ENCODE data around the gene TDP1. TPM values are rescaled to one million over a fixed set of nuclear protein-coding genes. Genes with fewer than 3 reads are reported as not detected.
A peak's percentile ranks its signal among the peaks of the same experiment; 100 is the strongest.

TDP1 gene
- total RNA-seq, 3 donors from 2014 or later: 71.8 to 84.9 (median 72.9) TPM

GRCh38 chr14:89957376-89957775 lies 1.6 kb downstream of the TDP1 start:
- H3K36me3 Mint-ChIP-seq (ENCODE audit: insufficient read depth): peaks cover 18% of the 10 kb centered on the region
- ATAC-seq (no peak), DNase-seq (no peak)
- no peaks in the 10 kb centered on the region for H3K27me3 Mint-ChIP-seq (ENCODE audit: low read depth)
- peak overlapping the region; percentile 94 for H3K4me3 Mint-ChIP-seq
- no peaks in the 10 kb centered on the region for H3K9me3 Mint-ChIP-seq
- peaks cover 61% of the 10 kb centered on the region for H3K4me1 Mint-ChIP-seq (ENCODE audit: low read depth)

GRCh38 chr14:89957791-89958190 lies 2.1 kb downstream of the TDP1 start:
- peak overlapping the region; percentile 94 for H3K4me3 Mint-ChIP-seq
- ATAC-seq (no peak), DNase-seq (no peak)
- no peaks in the 10 kb centered on the region for H3K27me3 Mint-ChIP-seq (ENCODE audit: low read depth)
- no peaks in the 10 kb centered on the region for H3K9me3 Mint-ChIP-seq
- H3K36me3 Mint-ChIP-seq (ENCODE audit: insufficient read depth): peaks cover 18% of the 10 kb centered on the region
- peaks cover 61% of the 10 kb centered on the region for H3K4me1 Mint-ChIP-seq (ENCODE audit: low read depth)

- DNase-seq (no peak), ATAC-seq (no peak)
- H3K27me3 Mint-ChIP-seq (ENCODE audit: low read depth): no peaks in the 10 kb centered on the region
- no peak overlapping the region for H3K4me3 Mint-ChIP-seq
- no peaks in the 10 kb centered on the region for H3K9me3 Mint-ChIP-seq
- H3K4me1 Mint-ChIP-seq (ENCODE audit: low read depth): peaks cover 64% of the 10 kb centered on the region
- peaks cover 30% of the 10 kb centered on the region for H3K36me3 Mint-ChIP-seq (ENCODE audit: insufficient read depth)
Observed at GRCh38 chr14:89958966-89959365, 3.2 kb downstream of the TDP1 start.

GRCh38 chr14:89959853-89960445 lies 4.2 kb downstream of the TDP1 start:
- no peak for DNase-seq
- ATAC-seq: peak; percentile 20 to 24
- H3K9me3 Mint-ChIP-seq: no peaks in the 10 kb centered on the region
- peaks cover 37% of the 10 kb centered on the region for H3K36me3 Mint-ChIP-seq (ENCODE audit: insufficient read depth)
- H3K27me3 Mint-ChIP-seq (ENCODE audit: low read depth): no peaks in the 10 kb centered on the region
- H3K4me3 Mint-ChIP-seq: peak overlapping the region; percentile 36
- peaks cover 58% of the 10 kb centered on the region for H3K4me1 Mint-ChIP-seq (ENCODE audit: low read depth)

GRCh38 chr14:89960914-89961313 lies 5.2 kb downstream of the TDP1 start:
- peaks cover 42% of the 10 kb centered on the region for H3K36me3 Mint-ChIP-seq (ENCODE audit: insufficient read depth)
- no peaks in the 10 kb centered on the region for H3K27me3 Mint-ChIP-seq (ENCODE audit: low read depth)
- no peak for DNase-seq
- no peak overlapping the region for H3K4me3 Mint-ChIP-seq
- H3K9me3 Mint-ChIP-seq: no peaks in the 10 kb centered on the region
- peaks cover 65% of the 10 kb centered on the region for H3K4me1 Mint-ChIP-seq (ENCODE audit: low read depth)
- no peak for ATAC-seq

GRCh38 chr14:89963288-89963978 lies 7.7 kb downstream of the TDP1 start:
- H3K4me1 Mint-ChIP-seq (ENCODE audit: low read depth): peaks cover 45% of the 10 kb centered on the region
- no peak for DNase-seq
- H3K4me3 Mint-ChIP-seq: no peak overlapping the region
- peaks cover 38% of the 10 kb centered on the region for H3K36me3 Mint-ChIP-seq (ENCODE audit: insufficient read depth)
- H3K9me3 Mint-ChIP-seq: no peaks in the 10 kb centered on the region
- ATAC-seq: no peak
- H3K27me3 Mint-ChIP-seq (ENCODE audit: low read depth): no peaks in the 10 kb centered on the region

- no peaks in the 10 kb centered on the region for H3K27me3 Mint-ChIP-seq (ENCODE audit: low read depth)
Observed at GRCh38 chr14:89965839-89966238, 10.1 kb downstream of the TDP1 start.

GRCh38 chr14:89973234-89973823 lies 17.6 kb downstream of the TDP1 start:
- DNase-seq: peak; percentile 45
- peaks cover 38% of the 10 kb centered on the region for H3K36me3 Mint-ChIP-seq (ENCODE audit: insufficient read depth)
- peak in 1 of 2 donors; percentile 69 for ATAC-seq

More at GRCh38 chr14:89965839-89966238, 10.1 kb downstream of the TDP1 start:
- Mint-ChIP-seq H3K9me3 (no peaks in the 10 kb centered on the region), H3K4me1 (ENCODE audit: low read depth) (peaks cover 23% of the 10 kb centered on the region), H3K4me3 (no peak overlapping the region), H3K36me3 (ENCODE audit: insufficient read depth) (peaks cover 44% of the 10 kb centered on the region)
- DNase-seq (no peak), ATAC-seq (no peak)

GRCh38 chr14:89977668-89978067 lies 21.9 kb downstream of the TDP1 start:
- no peak for ATAC-seq
- Mint-ChIP-seq H3K9me3 (no peaks in the 10 kb centered on the region), H3K4me1 (ENCODE audit: low read depth) (no peaks in the 10 kb centered on the region), H3K36me3 (ENCODE audit: insufficient read depth) (peaks cover 39% of the 10 kb centered on the region), H3K4me3 (no peak overlapping the region), H3K27me3 (ENCODE audit: low read depth) (no peaks in the 10 kb centered on the region)
- DNase-seq: no peak

More at GRCh38 chr14:89973234-89973823, 17.6 kb downstream of the TDP1 start:
- no peaks in the 10 kb centered on the region for H3K9me3 Mint-ChIP-seq
- H3K27me3 Mint-ChIP-seq (ENCODE audit: low read depth): no peaks in the 10 kb centered on the region
- no peak overlapping the region for H3K4me3 Mint-ChIP-seq
- H3K4me1 Mint-ChIP-seq (ENCODE audit: low read depth): peaks cover 1% of the 10 kb centered on the region

- Mint-ChIP-seq H3K9me3 (no peaks in the 10 kb centered on the region), H3K4me1 (ENCODE audit: low read depth) (no peaks in the 10 kb centered on the region), H3K4me3 (no peak overlapping the region), H3K27me3 (ENCODE audit: low read depth) (no peaks in the 10 kb centered on the region), H3K36me3 (ENCODE audit: insufficient read depth) (peaks cover 37% of the 10 kb centered on the region)
- no peak for DNase-seq
- ATAC-seq: no peak
Observed at GRCh38 chr14:89978656-89979055, 22.9 kb downstream of the TDP1 start.

- H3K36me3 Mint-ChIP-seq (ENCODE audit: insufficient read depth): peaks cover 54% of the 10 kb centered on the region
- no peaks in the 10 kb centered on the region for H3K27me3 Mint-ChIP-seq (ENCODE audit: low read depth)
- DNase-seq (no peak), ATAC-seq (no peak)
- H3K9me3 Mint-ChIP-seq: no peaks in the 10 kb centered on the region
- H3K4me3 Mint-ChIP-seq: no peak overlapping the region
- H3K4me1 Mint-ChIP-seq (ENCODE audit: low read depth): no peaks in the 10 kb centered on the region
Observed at GRCh38 chr14:89983375-89983774, 27.6 kb downstream of the TDP1 start.

- peaks cover 57% of the 10 kb centered on the region for H3K36me3 Mint-ChIP-seq (ENCODE audit: insufficient read depth)
- ATAC-seq: no peak
- H3K27me3 Mint-ChIP-seq (ENCODE audit: low read depth): no peaks in the 10 kb centered on the region
- DNase-seq: no peak
- H3K9me3 Mint-ChIP-seq: no peaks in the 10 kb centered on the region
- no peaks in the 10 kb centered on the region for H3K4me1 Mint-ChIP-seq (ENCODE audit: low read depth)
- H3K4me3 Mint-ChIP-seq: no peak overlapping the region
Observed at GRCh38 chr14:89986462-89987160, 30.9 kb downstream of the TDP1 start.

- H3K4me3 Mint-ChIP-seq: no peak overlapping the region
Observed at GRCh38 chr14:89987161-89987475, 31.4 kb downstream of the TDP1 start.

GRCh38 chr14:89988787-89989186 lies 33.1 kb downstream of the TDP1 start:
- Mint-ChIP-seq H3K36me3 (ENCODE audit: insufficient read depth) (peaks cover 54% of the 10 kb centered on the region), H3K9me3 (no peaks in the 10 kb centered on the region)

More at GRCh38 chr14:89987161-89987475, 31.4 kb downstream of the TDP1 start:
- ATAC-seq (no peak), DNase-seq (no peak)
- H3K36me3 Mint-ChIP-seq (ENCODE audit: insufficient read depth): peaks cover 54% of the 10 kb centered on the region
- no peaks in the 10 kb centered on the region for H3K4me1 Mint-ChIP-seq (ENCODE audit: low read depth)
- H3K9me3 Mint-ChIP-seq: no peaks in the 10 kb centered on the region
- H3K27me3 Mint-ChIP-seq (ENCODE audit: low read depth): no peaks in the 10 kb centered on the region

More at GRCh38 chr14:89988787-89989186, 33.1 kb downstream of the TDP1 start:
- no peaks in the 10 kb centered on the region for H3K27me3 Mint-ChIP-seq (ENCODE audit: low read depth)
- DNase-seq: no peak
- no peaks in the 10 kb centered on the region for H3K4me1 Mint-ChIP-seq (ENCODE audit: low read depth)
- ATAC-seq: no peak
- H3K4me3 Mint-ChIP-seq: no peak overlapping the region
